GM13976 (cell line): ENCODE results near the gene BMP8B.

Experiments
- DNase-seq: peaks from one replicate; pipeline ENCODE4 v3.0.0; 2012; ENCODE audit warnings: low spot score
- CTCF ChIP-seq: IDR thresholded peaks from 2 replicates; pipeline ENCODE4 v1.5.1; 2012; ENCODE audit warnings: borderline replicate concordance, mild to moderate bottlenecking; ENCODE audit not compliant: insufficient read depth; ENCODE audit errors: extremely low read depth, missing control alignments, control extremely low read depth
- in situ Hi-C: fragments of 300-500 bp; cut with MboI; formaldehyde crosslinking; loops from one replicate; pipeline ENCODE4 v1.12.0; 2022; ENCODE audit warnings: low sequenced_read_pairs, mixed read lengths, inconsistent platforms; ENCODE audit not compliant: unreplicated experiment

The BMP8B gene

GRCh38 chr1:39711104-39711965 is 77.3 kb downstream of the BMP8B start:
- TF ChIP-seq CTCF = no peak
- no peak for DNase-seq
- in situ Hi-C loops = loop anchor here (25.0 kb wide), 1 partner anchor 599 kb away; no protein-coding TSS in a partner anchor

GRCh38 chr1:39707506-39707905 is 81.2 kb downstream of the BMP8B start:
- in situ Hi-C loops = loop anchor here (25.0 kb wide), 1 partner anchor 595 kb away; no protein-coding TSS in a partner anchor
- no peak for TF ChIP-seq CTCF
- DNase-seq = no peak
